Iris pigment epithelial cell (primary cell): ENCODE results near the gene FOXE3.
"Not testable (repeated sequence)": the region's sequence is repeated elsewhere in the genome, so short reads cannot be mapped to it uniquely, and the experiment has no call there.

Experiments
- DNase-seq: peaks from one replicate; pipeline ENCODE4 v3.0.0-alpha.2; 2011; ENCODE audit warnings: low read depth

The FOXE3 gene

GRCh38 chr1:47449822-47450552, 33.9 kb downstream of the FOXE3 start:
- no peak for DNase-seq

- DNase-seq, result no peak
Measured at GRCh38 chr1:47450606-47451005, 34.5 kb downstream of the FOXE3 start.

GRCh38 chr1:47452426-47452825, 36.3 kb downstream of the FOXE3 start:
- DNase-seq, result no peak

- not testable (repeated sequence) for DNase-seq
Measured at GRCh38 chr1:47453910-47454309, 37.8 kb downstream of the FOXE3 start.

GRCh38 chr1:47456250-47456649, 40.2 kb downstream of the FOXE3 start:
- DNase-seq, result no peak

DNA sequence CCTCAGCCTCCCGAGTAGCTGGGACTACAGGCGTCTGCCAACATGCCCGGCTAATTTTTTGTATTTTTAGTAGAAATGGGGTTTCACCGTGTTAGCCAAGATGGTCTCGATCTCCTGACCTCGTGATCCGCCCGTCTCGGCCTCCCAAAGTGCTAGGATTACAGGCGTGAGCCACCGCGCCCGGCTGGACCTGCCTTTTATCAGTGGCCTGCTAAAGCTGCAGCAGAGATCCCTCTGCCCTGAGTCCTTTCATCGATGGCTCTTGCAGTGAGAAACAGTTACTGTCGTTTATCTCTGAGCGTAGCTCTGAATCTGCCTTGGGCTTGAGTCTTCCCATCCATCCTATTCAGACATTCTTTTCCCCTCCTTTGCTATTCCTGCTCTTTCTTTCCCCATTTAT, 41.5 kb downstream of the FOXE3 start:
- DNase-seq, result not testable (repeated sequence)

DNA sequence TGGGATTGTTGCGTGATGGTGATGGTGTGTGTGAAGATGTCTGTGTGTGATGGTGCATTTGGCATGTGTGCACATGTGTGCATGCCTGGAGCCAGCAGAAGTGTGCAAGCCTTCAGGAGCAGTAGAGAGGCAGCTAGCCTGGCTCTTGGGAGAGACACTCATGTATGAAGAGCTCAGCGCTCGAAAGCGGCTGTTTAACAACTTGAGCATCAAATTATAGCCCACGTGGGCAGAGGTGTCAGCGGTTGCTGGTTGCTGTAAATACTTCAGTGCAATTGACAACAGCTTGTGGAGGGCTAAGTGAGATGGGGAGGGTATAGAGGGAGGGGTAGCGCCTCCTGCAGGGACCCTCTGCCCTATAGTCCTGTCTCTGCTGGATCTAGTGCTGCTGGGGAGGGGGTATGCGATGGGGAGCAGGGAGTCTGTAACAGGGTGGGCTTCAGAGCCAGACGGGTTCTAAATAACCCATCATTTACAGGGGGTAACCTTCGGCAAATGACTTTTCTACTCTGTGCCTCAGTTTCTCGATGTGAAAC, 43.2 kb downstream of the FOXE3 start:
- no peak for DNase-seq

DNA sequence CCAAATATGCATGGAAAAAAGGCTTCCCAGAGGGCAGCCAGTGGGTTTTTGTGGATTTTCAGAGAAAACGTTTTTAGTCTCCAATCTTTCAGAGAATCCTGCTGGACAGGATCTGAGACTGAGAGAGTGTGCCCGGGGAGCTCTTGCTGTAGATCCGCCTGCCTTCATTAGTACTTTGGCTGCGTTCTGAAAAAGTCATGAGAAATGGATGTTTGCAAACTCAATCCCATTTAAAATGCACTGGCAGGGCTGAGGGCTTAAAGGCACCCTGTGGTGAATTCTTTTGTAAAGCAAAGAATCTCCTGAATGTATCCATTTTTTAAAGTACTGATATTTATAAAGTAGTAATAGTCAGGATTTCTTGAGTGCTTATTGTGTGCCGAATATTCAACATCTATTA, 44.0 kb downstream of the FOXE3 start:
- DNase-seq, result no peak

GRCh38 chr1:47460456-47460855, 44.4 kb downstream of the FOXE3 start:
- DNase-seq, result no peak

DNA sequence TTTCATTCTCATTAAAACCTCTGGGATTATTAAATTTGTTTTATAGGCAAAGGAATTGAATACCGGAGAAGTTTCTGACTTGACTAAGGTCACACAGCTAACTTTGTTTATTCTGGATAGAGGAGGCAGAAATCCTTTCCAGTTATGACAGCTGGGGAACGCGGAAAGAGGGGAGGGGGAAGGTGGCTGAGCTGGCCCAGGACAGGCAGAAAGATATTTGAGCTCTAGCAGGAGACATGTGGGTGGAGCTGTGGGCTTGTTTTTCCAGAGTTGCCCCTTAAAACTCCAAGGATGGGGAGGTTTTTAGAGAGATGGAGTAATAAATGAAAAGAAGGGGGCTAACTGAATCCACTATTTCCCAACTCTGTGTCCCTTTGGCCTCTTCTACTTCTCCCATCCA, 49.5 kb downstream of the FOXE3 start:
- DNase-seq, result no peak
